HG02973 (cell line): ENCODE measurements around the gene TEF.
"Not testable (repeated sequence)": the region's sequence is repeated elsewhere in the genome, so short reads cannot be mapped to it uniquely, and the experiment has no call there.

Experiments used
- ATAC-seq: cut with Tn5 transposase; IDR thresholded peaks from one replicate; pipeline ENCODE4 v1.9.1; 2021; ENCODE audit warnings: moderate library complexity; ENCODE audit not compliant: unreplicated experiment

TEF gene

GRCh38 chr22:41417622-41418390, 36.1 kb downstream of the TEF start:
- ATAC-seq, result no peak

- no peak for ATAC-seq
These were observed 37.0 kb downstream of the TEF start for GRCh38 chr22:41418717-41419116.

GRCh38 chr22:41425660-41426365, 44.1 kb downstream of the TEF start:
- no peak for ATAC-seq

GRCh38 chr22:41429232-41429950, 47.6 kb downstream of the TEF start:
- ATAC-seq, result no peak

- no peak for ATAC-seq
These were observed 48.2 kb downstream of the TEF start for GRCh38 chr22:41429951-41430332.

- ATAC-seq, result no peak
These were observed 49.9 kb downstream of the TEF start for GRCh38 chr22:41431656-41432055.

- not testable (repeated sequence) for ATAC-seq
These were observed 51.7 kb downstream of the TEF start for GRCh38 chr22:41433480-41433879.

- not testable (repeated sequence) for ATAC-seq
These were observed 52.7 kb downstream of the TEF start for GRCh38 chr22:41434361-41435003.

- no peak for ATAC-seq
These were observed 53.8 kb downstream of the TEF start for GRCh38 chr22:41435560-41435959.

- ATAC-seq, result no peak
These were observed 54.8 kb downstream of the TEF start for GRCh38 chr22:41436322-41437113.

- no peak for ATAC-seq
These were observed 55.5 kb downstream of the TEF start for GRCh38 chr22:41437198-41437597.

GRCh38 chr22:41440511-41440910, 58.8 kb downstream of the TEF start:
- ATAC-seq, result not testable (repeated sequence)

GRCh38 chr22:41442240-41442792, 60.6 kb downstream of the TEF start:
- no peak for ATAC-seq

GRCh38 chr22:41444360-41445128, 62.8 kb downstream of the TEF start:
- ATAC-seq, result peak; percentile 38

GRCh38 chr22:41445129-41446056, 63.7 kb downstream of the TEF start:
- no peak for ATAC-seq

- ATAC-seq, result no peak
These were observed 64.3 kb downstream of the TEF start for GRCh38 chr22:41446057-41446501.

GRCh38 chr22:41446639-41447434, 65.1 kb downstream of the TEF start, which contains the start of gene TOB2:
Gene TOB2 (minus strand): TSS chr22:41446801. CDS start chr22:41437345, 9,456 bp downstream.
- peak; percentile 34 for ATAC-seq
